A549 (cell line): ENCODE results near the gene GCAT. TPM values are rescaled to one million over a fixed set of nuclear protein-coding genes. Genes with fewer than 3 reads are reported as not detected.
A peak's percentile ranks its signal among the peaks of the same experiment; 100 is the strongest.

Experiments
- ATAC-seq, 2 experiments: fragments of 200-7000 bp in 1 of 2; fragments of >200 bp in 1 of 2; cut with Nextera tagmentation in 1 of 2; cut with Tn5 transposase in 1 of 2; 3 replicates each; pipeline versions ENCODE4 v1.8.0 to v1.9.1; 2018 to 2020; ENCODE audit warnings: mild to moderate bottlenecking in 1 of 2, moderate library complexity in 1 of 2
- CTCF ChIA-PET: fragments of 300-600 bp; sonication (Branson Sonifier 250); formaldehyde crosslinking; extraction: SDS; loops from one replicate; lab custom pipeline; 2021; ENCODE audit warnings: antibody characterized with exemption, inconsistent platforms; lab: Yijun Ruan, JAX
- POLR2A ChIA-PET: fragments of 350-600 bp; formaldehyde crosslinking; extraction: SDS; loops from one replicate; lab custom pipeline; 2021; ENCODE audit warnings: antibody characterized with exemption, inconsistent platforms; lab: Yijun Ruan, JAX
- DNase-seq, 2 experiments: peaks; one replicate each; pipeline versions ENCODE4 v3.0.0 to v3.0.0-alpha.2; 2011 to 2016; ENCODE audit warnings: low read depth in 1 of 2, low spot score in 1 of 2
- FAIRE-seq: peaks from 2 replicates; lab custom pipeline; 2011; peaks lifted over from hg19 to GRCh38; lab: Jason Lieb, UNC
- H3K27ac ChIP-seq, 2 experiments: fragments of >200 bp; sonication (Bioruptor Twin); formaldehyde crosslinking; 3 replicates each; pipeline ENCODE4 v1.5.1; 2016 to 2017
- H3K4me1 ChIP-seq: fragments of >200 bp; sonication (Bioruptor Twin); formaldehyde crosslinking; 3 replicates; pipeline ENCODE4 v1.6.1; 2016
- H3K4me2 ChIP-seq: fragments of >200 bp; sonication (Bioruptor Twin); formaldehyde crosslinking; 3 replicates; pipeline ENCODE4 v1.6.1; 2016
- H3K4me3 ChIP-seq: fragments of >200 bp; sonication (Bioruptor Twin); formaldehyde crosslinking; 3 replicates; pipeline ENCODE4 v1.5.1; 2016
- H3K9me3 ChIP-seq: fragments of >200 bp; sonication (Bioruptor Twin); formaldehyde crosslinking; 3 replicates; pipeline ENCODE4 v1.6.1; 2016
- BHLHE40 ChIP-seq: IDR thresholded peaks from 2 replicates; pipeline ENCODE4 v1.6.1; 2012; ENCODE audit warnings: low read depth, low read length, inconsistent platforms
- CTCF ChIP-seq: fragments of >200 bp; sonication (Bioruptor Twin); formaldehyde crosslinking; IDR thresholded peaks from 3 replicates; pipeline ENCODE4 v1.5.1; 2016
- EHF ChIP-seq: fragments of 250-450 bp; sonication (Bioruptor Pico); IDR thresholded peaks from 2 replicates; pipeline ENCODE4 v1.5.0; 2020; ENCODE audit warnings: mild to moderate bottlenecking
- EP300 ChIP-seq, 2 experiments: fragments of >200 bp; sonication (Bioruptor Twin); formaldehyde crosslinking; IDR thresholded peaks; 2 replicates in 1 of 2; 3 replicates in 1 of 2; pipeline ENCODE4 v1.6.1; 2016 to 2017
- FOXS1 ChIP-seq: fragments of 250-450 bp; sonication (Bioruptor Pico); IDR thresholded peaks from 2 replicates; pipeline ENCODE4 v1.5.0; 2020; ENCODE audit warnings: mild to moderate bottlenecking, moderate library complexity
- GATA3 ChIP-seq: IDR thresholded peaks from 2 replicates; pipeline ENCODE4 v1.6.1; 2012; ENCODE audit warnings: borderline replicate concordance
- HMGXB4 ChIP-seq: fragments of 250-450 bp; sonication (Bioruptor Pico); IDR thresholded peaks from 2 replicates; pipeline ENCODE4 v1.5.0; 2021; ENCODE audit warnings: mild to moderate bottlenecking, moderate library complexity, borderline replicate concordance
- HOXB5 ChIP-seq: fragments of 250-450 bp; sonication (Bioruptor Pico); IDR thresholded peaks from 2 replicates; pipeline ENCODE4 v1.5.0; 2020; ENCODE audit warnings: mild to moderate bottlenecking, moderate library complexity
- JUN ChIP-seq, 2 experiments: fragments of >200 bp; sonication (Bioruptor Twin); formaldehyde crosslinking; IDR thresholded peaks; 2 replicates in 1 of 2; 3 replicates in 1 of 2; pipeline ENCODE4 v1.6.1; 2016 to 2017
- JUNB ChIP-seq: fragments of >200 bp; sonication (Bioruptor Twin); formaldehyde crosslinking; IDR thresholded peaks from 2 replicates; pipeline ENCODE4 v1.6.1; 2016
- KDM1A ChIP-seq: fragments of 200-600 bp; sonication (generic); IDR thresholded peaks from 2 replicates; pipeline ENCODE4 v1.6.1; 2016; ENCODE audit warnings: low read depth, mild to moderate bottlenecking
- MAFK ChIP-seq: fragments of 450-650 bp; IDR thresholded peaks from 2 replicates; pipeline ENCODE4 v1.6.1; 2014; ENCODE audit not compliant: partially characterized antibody
- MAX ChIP-seq: IDR thresholded peaks from 2 replicates; pipeline ENCODE4 v1.6.1; 2012
- MYC ChIP-seq: IDR thresholded peaks from 2 replicates; pipeline ENCODE4 v1.6.1; 2012; ENCODE audit warnings: mild to moderate bottlenecking, inconsistent platforms, low read length, improper control_type of control experiment, borderline replicate concordance
- NFE2L2 ChIP-seq: fragments of 150-350 bp; conservative IDR thresholded peaks from 2 replicates; pipeline ENCODE4 v1.6.1; 2014; ENCODE audit warnings: low read length
- RARB ChIP-seq: fragments of 250-450 bp; sonication (Bioruptor Pico); IDR thresholded peaks from 2 replicates; pipeline ENCODE4 v1.8.0; 2021; ENCODE audit warnings: mild to moderate bottlenecking, moderate library complexity
- RCOR1 ChIP-seq: fragments of 150-350 bp; IDR thresholded peaks from 2 replicates; pipeline ENCODE4 v1.6.1; 2014; ENCODE audit warnings: antibody characterized with exemption, low read length, low read depth
- RFX5 ChIP-seq: fragments of 450-650 bp; IDR thresholded peaks from 2 replicates; pipeline ENCODE4 v1.7.1; 2014; ENCODE audit warnings: antibody characterized with exemption, mild to moderate bottlenecking, moderate library complexity
- RNF2 ChIP-seq: fragments of 200-600 bp; sonication (generic); IDR thresholded peaks from 2 replicates; pipeline ENCODE4 v1.6.1; 2016; ENCODE audit warnings: low read depth, mild to moderate bottlenecking, antibody characterized with exemption, moderate library complexity, borderline replicate concordance
- TFCP2L1 ChIP-seq: fragments of 250-450 bp; sonication (Bioruptor Pico); IDR thresholded peaks from 2 replicates; pipeline ENCODE4 v1.5.0; 2021; ENCODE audit warnings: mild to moderate bottlenecking
- TP53 ChIP-seq: fragments of 250-450 bp; sonication (Bioruptor Pico); IDR thresholded peaks from 2 replicates; pipeline ENCODE4 v1.5.0; 2021; ENCODE audit warnings: mild to moderate bottlenecking, moderate library complexity
- WGBS: methylation state at CpG from one replicate; pipeline ENCODE4 v1.1.6; 2017; ENCODE audit errors: missing lambda C conversion rate; 5-methylcytosine and 5-hydroxymethylcytosine counted together
- polyA plus RNA-seq, 4 experiments: library from polyadenylated mRNA; depleted of rRNA in 3 of 4; stranded (reverse); fragments of >200 nt; fragmentation: RNase III in 1 of 4; extraction: RNeasy Plus Mini Kit Qiagen cat#74134 plus additional on column Dnase treatment in 1 of 4; gene quantifications; 2 replicates in 3 of 4; 3 replicates in 1 of 4; pipeline ENCODE4 v1.2.3, GENCODE V29; 2011 to 2017

Gene GCAT
- polyA plus RNA-seq, 2 of the 4 experiments (the other 2 are of a cell fraction) = 1.2 to 2.1 TPM

GRCh38 chr22:37823134-37823985 lies 15.6 kb downstream of the GCAT start, which contains the start of gene GALR3:
GALR3 (plus strand) TSS chr22:37823382; CDS start chr22:37823407, 25 bp downstream.
- POLR2A ChIA-PET = interaction anchor here (0.5 kb wide), 1 partner anchor 11 kb away, joined by 3 read pairs; no protein-coding TSS in a partner anchor
- ATAC-seq (peak in 1 of 2 experiments; percentile 7; a peak in 3 of 6 replicates), FAIRE-seq (no peak), DNase-seq (no peak)
- no peak within 1 kb of the TSS for H3K4me3 ChIP-seq
- no peaks in the 10 kb centered on the region for H3K4me1 ChIP-seq
- no peak within 1 kb of the TSS for H3K4me2 ChIP-seq
- CTCF ChIA-PET = interaction anchor here (0.6 to 3.9 kb wide), 6 partner anchors 9 to 142 kb away, joined by 3 to 18 read pairs (median 4); partner anchors contain the start of gene GCAT
- 86% methylated on average over 7 of the region's 21 CpGs for WGBS
- H3K9me3 ChIP-seq = no peaks in the 10 kb centered on the region
- TF ChIP-seq HOXB5 (CRISPR knock-in tag) = no peak
- no peak for TF ChIP-seq KDM1A
- no peak for TF ChIP-seq TP53
- no peak for TF ChIP-seq FOXS1 (CRISPR knock-in tag)
- H3K27ac ChIP-seq = no peak within 1 kb of the TSS

- Histone ChIP-seq H3K4me2 (no peak overlapping the region), H3K4me3 (no peak overlapping the region), H3K4me1 (no peaks in the 10 kb centered on the region), H3K27ac (no peak overlapping the region), H3K9me3 (no peaks in the 10 kb centered on the region)
- WGBS = 96% methylated on average over 82 of the region's 135 CpGs
- ChIA-PET POLR2A (no interaction called here), CTCF (interaction anchor here (0.6 to 3.9 kb wide), 5 partner anchors 9 to 85 kb away, joined by 3 to 18 read pairs (median 4); no protein-coding TSS in a partner anchor)
- no peak for FAIRE-seq
- DNase-seq = no peak
- no peak for ATAC-seq
- TF ChIP-seq GATA3 = no peak
- TF ChIP-seq JUNB = no peak
- TF ChIP-seq HMGXB4 (CRISPR knock-in tag) = no peak
Observed at GRCh38 chr22:37824674-37825641, 17.2 kb downstream of the GCAT start.

- ChIA-PET POLR2A (no interaction called here), CTCF (interaction anchor here (0.7 to 4.4 kb wide), 4 partner anchors 9 to 328 kb away, joined by 3 to 20 read pairs (median 10); no protein-coding TSS in a partner anchor)
- no peak for FAIRE-seq
- Histone ChIP-seq H3K4me1 (no peaks in the 10 kb centered on the region), H3K4me2 (no peak overlapping the region), H3K9me3 (no peaks in the 10 kb centered on the region), H3K27ac (no peak overlapping the region), H3K4me3 (no peak overlapping the region)
- no peak for TF ChIP-seq MAX
- WGBS = 83% methylated on average over 6 of the region's 9 CpGs
- no peak for DNase-seq
- ATAC-seq = no peak
Observed at GRCh38 chr22:37827056-37827455, 19.3 kb downstream of the GCAT start.

GRCh38 chr22:37830093-37830842 lies 22.5 kb downstream of the GCAT start:
- ChIA-PET CTCF (interaction anchor here (1.2 to 4.4 kb wide), 2 partner anchors 12 to 135 kb away, joined by 3 to 20 read pairs; no protein-coding TSS in a partner anchor), POLR2A (no interaction called here)
- Histone ChIP-seq H3K4me1 (no peaks in the 10 kb centered on the region), H3K27ac (no peak overlapping the region), H3K9me3 (no peaks in the 10 kb centered on the region), H3K4me2 (no peak overlapping the region), H3K4me3 (no peak overlapping the region)
- ATAC-seq = no peak
- FAIRE-seq = no peak
- DNase-seq = no peak
- 83% methylated on average over 11 of the region's 14 CpGs for WGBS
- TF ChIP-seq MAFK (no peak), HOXB5 (CRISPR knock-in tag) (no peak), RNF2 (no peak), FOXS1 (CRISPR knock-in tag) (no peak), RARB (no peak), JUNB (no peak), EP300 (IDR thresholded peaks at IDR 0.05) (no peak), KDM1A (no peak), CTCF (no peak), NFE2L2 (no peak), JUN (IDR thresholded peaks at IDR 0.05) (no peak), TFCP2L1 (CRISPR knock-in tag) (no peak), RFX5 (no peak), EHF (CRISPR knock-in tag) (no peak), MYC (no peak), BHLHE40 (no peak), GATA3 (no peak), RCOR1 (no peak)
